ENCODE measurements around the gene RPSA. TPM values are rescaled to one million over a fixed set of nuclear protein-coding genes. Genes with fewer than 3 reads are reported as not detected.

RPSA gene
- total and polyA plus RNA-seq, 7 experiments from 2014 or later: 1,357 to 1,898 (median 1,608) TPM

- Histone ChIP-seq H3K36me3 (ENCODE audit: control insufficient read depth in 2 of 3, insufficient read depth in 3 of 3, low read length in 3 of 3) (no peaks in the 10 kb centered on the region), H3K27me3 (ENCODE audit: control insufficient read depth in 2 of 2, insufficient read depth in 2 of 2, low read length in 2 of 2) (no peaks in the 10 kb centered on the region), H3K4me1 (ENCODE audit: control insufficient read depth in 2 of 2, insufficient read depth in 2 of 2, low read length in 2 of 2) (no peaks in the 10 kb centered on the region), H3K27ac (ENCODE audit: low read depth, low read length) (no peak overlapping the region), H3K4me3 (ENCODE audit: low read length) (no peak overlapping the region), H3K9me3 (ENCODE audit: control insufficient read depth in 2 of 3, low read length in 3 of 3) (no peaks in the 10 kb centered on the region)
- intact Hi-C loops (cut with micrococcal nuclease): loop anchor here in 1 of 2 donors (10.0 kb wide), 1 partner anchor 549 kb away; no protein-coding TSS in a partner anchor
- H3K4me3 Mint-ChIP-seq: no peak overlapping the region
- no peaks in the 10 kb centered on the region for H3K9me3 Mint-ChIP-seq
- ChIA-PET CTCF (interaction anchor here (0.9 to 1.6 kb wide), 3 partner anchors 15 to 40 kb away, joined by 3 read pairs; no protein-coding TSS in a partner anchor), POLR2A (no interaction called here)
- H3K27ac Mint-ChIP-seq: no peak overlapping the region
- peaks cover 0 to 14% (median 4%) of the 10 kb centered on the region in 5 donors for H3K27me3 Mint-ChIP-seq
- peaks cover 0 to 5% (median 0%) of the 10 kb centered on the region in 7 donors for H3K4me1 Mint-ChIP-seq
- DNase-seq (no peak), ATAC-seq (no peak)
- H3K36me3 Mint-ChIP-seq: no peaks in the 10 kb centered on the region
Measured at GRCh38 chr3:39445927-39446326, 39.4 kb downstream of the RPSA start.

- no peaks in the 10 kb centered on the region for H3K36me3 ChIP-seq (ENCODE audit: control insufficient read depth in 2 of 3, insufficient read depth in 3 of 3, low read length in 3 of 3)
- ATAC-seq (no peak), DNase-seq (no peak)
- no peaks in the 10 kb centered on the region for H3K9me3 ChIP-seq (ENCODE audit: control insufficient read depth in 2 of 3, low read length in 3 of 3)
- CTCF ChIA-PET: interaction anchor here (0.8 to 1.6 kb wide), 4 partner anchors 15 to 40 kb away, joined by 3 to 5 read pairs (median 3); no protein-coding TSS in a partner anchor
- Mint-ChIP-seq H3K4me1 (peaks cover 0 to 5% (median 0%) of the 10 kb centered on the region in 7 donors), H3K27me3 (peaks cover 0 to 14% (median 4%) of the 10 kb centered on the region in 5 donors), H3K36me3 (no peaks in the 10 kb centered on the region), H3K9me3 (no peaks in the 10 kb centered on the region), H3K4me3 (no peak overlapping the region), H3K27ac (no peak overlapping the region)
- no peaks in the 10 kb centered on the region for H3K27me3 ChIP-seq (ENCODE audit: control insufficient read depth in 2 of 2, insufficient read depth in 2 of 2, low read length in 2 of 2)
- H3K4me1 ChIP-seq (ENCODE audit: control insufficient read depth in 2 of 2, insufficient read depth in 2 of 2, low read length in 2 of 2): no peaks in the 10 kb centered on the region
- no peak overlapping the region for H3K27ac ChIP-seq (ENCODE audit: low read depth, low read length)
- POLR2A ChIA-PET: no interaction called here
- H3K4me3 ChIP-seq (ENCODE audit: low read length): no peak overlapping the region
- intact Hi-C loops (cut with micrococcal nuclease): loop anchor here in 1 of 2 donors (10.0 kb wide), 1 partner anchor 548 kb away; no protein-coding TSS in a partner anchor
Measured at GRCh38 chr3:39446444-39446843, 39.9 kb downstream of the RPSA start.

- DNase-seq (peak in 8 of 9 donors; percentile 37 to 65 (median 54)), ATAC-seq (peak; percentile 87)
- no peaks in the 10 kb centered on the region for H3K4me1 ChIP-seq (ENCODE audit: control insufficient read depth in 2 of 2, insufficient read depth in 2 of 2, low read length in 2 of 2)
- Mint-ChIP-seq H3K36me3 (no peaks in the 10 kb centered on the region), H3K27me3 (peaks cover 0 to 21% (median 5%) of the 10 kb centered on the region in 5 donors), H3K4me1 (peaks cover 0 to 5% (median 0%) of the 10 kb centered on the region in 7 donors), H3K9me3 (no peaks in the 10 kb centered on the region), H3K27ac (no peak overlapping the region), H3K4me3 (peak overlapping the region in 1 of 10 donors; percentile 29)
- no peaks in the 10 kb centered on the region for H3K36me3 ChIP-seq (ENCODE audit: control insufficient read depth in 2 of 3, insufficient read depth in 3 of 3, low read length in 3 of 3)
- H3K27me3 ChIP-seq (ENCODE audit: control insufficient read depth in 2 of 2, insufficient read depth in 2 of 2, low read length in 2 of 2): no peaks in the 10 kb centered on the region
- ChIA-PET CTCF (interaction anchor here (0.9 to 1.2 kb wide), 5 partner anchors 20 to 870 kb away, joined by 3 to 4 read pairs (median 3); partner anchors contain the start of gene RPSA), POLR2A (no interaction called here)
- intact Hi-C loops (cut with micrococcal nuclease): loop anchor here (1.0 to 10.0 kb wide), 5 partner anchors 42 to 731 kb away; partner anchors contain the start of gene RPSA (in 1 of the 2)
- H3K9me3 ChIP-seq (ENCODE audit: control insufficient read depth in 2 of 3, low read length in 3 of 3): no peaks in the 10 kb centered on the region
- no peak overlapping the region for H3K27ac ChIP-seq (ENCODE audit: low read depth, low read length)
- H3K4me3 ChIP-seq (ENCODE audit: low read length): no peak overlapping the region
Measured at GRCh38 chr3:39447637-39448483, 41.3 kb downstream of the RPSA start.

GRCh38 chr3:39448506-39449233, 42.1 kb downstream of the RPSA start:
- Mint-ChIP-seq H3K4me3 (no peak overlapping the region), H3K27me3 (peaks cover 0 to 26% (median 10%) of the 10 kb centered on the region in 5 donors), H3K9me3 (no peaks in the 10 kb centered on the region), H3K27ac (no peak overlapping the region), H3K4me1 (peaks cover 0 to 5% (median 0%) of the 10 kb centered on the region in 7 donors), H3K36me3 (no peaks in the 10 kb centered on the region)
- H3K36me3 ChIP-seq (ENCODE audit: control insufficient read depth in 2 of 3, insufficient read depth in 3 of 3, low read length in 3 of 3): no peaks in the 10 kb centered on the region
- no peak overlapping the region for H3K27ac ChIP-seq (ENCODE audit: low read depth, low read length)
- ChIA-PET CTCF (interaction anchor here (1.0 kb wide), 2 partner anchors 42 to 869 kb away, joined by 3 to 4 read pairs; partner anchors contain the start of gene RPSA), POLR2A (no interaction called here)
- intact Hi-C loops (cut with micrococcal nuclease): loop anchor here (1.0 to 10.0 kb wide), 5 partner anchors 42 to 730 kb away; partner anchors contain the start of gene RPSA (in 1 of the 2)
- no peaks in the 10 kb centered on the region for H3K9me3 ChIP-seq (ENCODE audit: control insufficient read depth in 2 of 3, low read length in 3 of 3)
- ATAC-seq: no peak
- H3K27me3 ChIP-seq (ENCODE audit: control insufficient read depth in 2 of 2, insufficient read depth in 2 of 2, low read length in 2 of 2): no peaks in the 10 kb centered on the region
- H3K4me3 ChIP-seq (ENCODE audit: low read length): no peak overlapping the region
- H3K4me1 ChIP-seq (ENCODE audit: control insufficient read depth in 2 of 2, insufficient read depth in 2 of 2, low read length in 2 of 2): no peaks in the 10 kb centered on the region
- no peak for DNase-seq

GRCh38 chr3:39449796-39450195, 43.3 kb downstream of the RPSA start:
- Mint-ChIP-seq H3K27me3 (peaks cover 4 to 28% (median 10%) of the 10 kb centered on the region in 5 donors), H3K9me3 (no peaks in the 10 kb centered on the region), H3K4me3 (no peak overlapping the region), H3K27ac (no peak overlapping the region), H3K36me3 (no peaks in the 10 kb centered on the region), H3K4me1 (peaks cover 0 to 5% (median 0%) of the 10 kb centered on the region in 7 donors)
- CTCF ChIA-PET: no interaction called here
- H3K27ac ChIP-seq (ENCODE audit: low read depth, low read length): no peak overlapping the region
- POLR2A ChIA-PET: no interaction called here
- DNase-seq (no peak), ATAC-seq (no peak)
- no peak overlapping the region for H3K4me3 ChIP-seq (ENCODE audit: low read length)
- H3K4me1 ChIP-seq (ENCODE audit: control insufficient read depth in 2 of 2, insufficient read depth in 2 of 2, low read length in 2 of 2): no peaks in the 10 kb centered on the region
- H3K9me3 ChIP-seq (ENCODE audit: control insufficient read depth in 2 of 3, low read length in 3 of 3): no peaks in the 10 kb centered on the region
- no peaks in the 10 kb centered on the region for H3K36me3 ChIP-seq (ENCODE audit: control insufficient read depth in 2 of 3, insufficient read depth in 3 of 3, low read length in 3 of 3)
- intact Hi-C loops (cut with micrococcal nuclease): loop anchor here (2.0 to 10.0 kb wide), 3 partner anchors 73 to 729 kb away; no protein-coding TSS in a partner anchor
- no peaks in the 10 kb centered on the region for H3K27me3 ChIP-seq (ENCODE audit: control insufficient read depth in 2 of 2, insufficient read depth in 2 of 2, low read length in 2 of 2)

- CTCF ChIA-PET: no interaction called here
- Histone ChIP-seq H3K4me1 (ENCODE audit: control insufficient read depth in 2 of 2, insufficient read depth in 2 of 2, low read length in 2 of 2) (no peaks in the 10 kb centered on the region), H3K4me3 (ENCODE audit: low read length) (no peak overlapping the region), H3K9me3 (ENCODE audit: control insufficient read depth in 2 of 3, low read length in 3 of 3) (no peaks in the 10 kb centered on the region), H3K27ac (ENCODE audit: low read depth, low read length) (no peak overlapping the region), H3K36me3 (ENCODE audit: control insufficient read depth in 2 of 3, insufficient read depth in 3 of 3, low read length in 3 of 3) (no peaks in the 10 kb centered on the region), H3K27me3 (ENCODE audit: control insufficient read depth in 2 of 2, insufficient read depth in 2 of 2, low read length in 2 of 2) (no peaks in the 10 kb centered on the region)
- Mint-ChIP-seq H3K9me3 (no peaks in the 10 kb centered on the region), H3K4me1 (peaks cover 0 to under 1% (median 0%) of the 10 kb centered on the region in 7 donors), H3K27me3 (peaks cover 11 to 25% (median 23%) of the 10 kb centered on the region in 5 donors), H3K27ac (no peak overlapping the region), H3K36me3 (no peaks in the 10 kb centered on the region), H3K4me3 (no peak overlapping the region)
- POLR2A ChIA-PET: no interaction called here
- intact Hi-C loops (cut with micrococcal nuclease): no loop called here
- DNase-seq: no peak
- ATAC-seq: no peak
Measured at GRCh38 chr3:39453134-39453533, 46.6 kb downstream of the RPSA start.
